MM.1S (cell line): ENCODE data around the gene EIF4H.

ENCODE experiments used
- EZH2phosphoT487 ChIP-seq: fragments of 300-600 bp; sonication (generic); IDR thresholded peaks from 2 replicates; pipeline ENCODE4 v1.6.1; 2018; ENCODE audit warnings: antibody characterized with exemption, low read length
- TF ChIP-seq, protein P1 (sequence below): fragments of 300-600 bp; sonication (generic); IDR thresholded peaks from 2 replicates; pipeline ENCODE4 v1.5.1; 2016; ENCODE audit warnings: antibody characterized with exemption, low read length, mixed read lengths

DNA sequence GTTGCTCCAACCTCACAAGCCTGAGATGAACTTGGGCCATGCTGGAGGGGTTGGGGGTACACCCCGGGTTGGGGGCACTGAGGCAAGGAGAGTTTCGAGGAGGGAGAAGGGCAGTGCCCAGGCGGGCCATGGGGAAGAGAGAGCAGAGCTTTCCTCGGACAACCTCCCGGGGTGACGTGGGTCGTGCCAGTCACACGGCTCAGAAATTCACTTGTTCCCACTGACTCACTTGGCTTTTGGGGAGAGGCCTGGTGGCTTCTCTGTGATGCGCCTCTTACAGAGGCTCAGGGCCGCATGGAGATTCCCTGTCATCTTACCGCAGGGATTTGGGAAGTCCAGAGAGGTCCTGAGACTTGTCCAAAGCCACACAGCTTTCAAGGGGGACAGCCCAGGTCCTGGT lies 38.5 kb downstream of the EIF4H start:
- no peak for TF ChIP-seq EZH2phosphoT487
- TF ChIP-seq, protein P1, sequence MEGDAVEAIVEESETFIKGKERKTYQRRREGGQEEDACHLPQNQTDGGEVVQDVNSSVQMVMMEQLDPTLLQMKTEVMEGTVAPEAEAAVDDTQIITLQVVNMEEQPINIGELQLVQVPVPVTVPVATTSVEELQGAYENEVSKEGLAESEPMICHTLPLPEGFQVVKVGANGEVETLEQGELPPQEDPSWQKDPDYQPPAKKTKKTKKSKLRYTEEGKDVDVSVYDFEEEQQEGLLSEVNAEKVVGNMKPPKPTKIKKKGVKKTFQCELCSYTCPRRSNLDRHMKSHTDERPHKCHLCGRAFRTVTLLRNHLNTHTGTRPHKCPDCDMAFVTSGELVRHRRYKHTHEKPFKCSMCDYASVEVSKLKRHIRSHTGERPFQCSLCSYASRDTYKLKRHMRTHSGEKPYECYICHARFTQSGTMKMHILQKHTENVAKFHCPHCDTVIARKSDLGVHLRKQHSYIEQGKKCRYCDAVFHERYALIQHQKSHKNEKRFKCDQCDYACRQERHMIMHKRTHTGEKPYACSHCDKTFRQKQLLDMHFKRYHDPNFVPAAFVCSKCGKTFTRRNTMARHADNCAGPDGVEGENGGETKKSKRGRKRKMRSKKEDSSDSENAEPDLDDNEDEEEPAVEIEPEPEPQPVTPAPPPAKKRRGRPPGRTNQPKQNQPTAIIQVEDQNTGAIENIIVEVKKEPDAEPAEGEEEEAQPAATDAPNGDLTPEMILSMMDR: no peak
